Neuronal stem cell (in vitro differentiated cells): ENCODE measurements around the gene REV1.

ENCODE experiments used
- DNase-seq: peaks from one replicate; pipeline ENCODE4 v3.0.0-alpha.2; 2013; ENCODE audit warnings: low spot score
- H2AFZ ChIP-seq: one replicate; pipeline ENCODE4 v1.6.1; 2013; ENCODE audit warnings: mild to moderate bottlenecking, low read length, inconsistent platforms
- H2AK5ac ChIP-seq: 2 replicates; pipeline ENCODE4 v1.6.1; 2013; ENCODE audit warnings: low read depth, mild to moderate bottlenecking, inconsistent platforms, low read length, moderate library complexity, mixed read lengths
- H2BK120ac ChIP-seq: 2 replicates; pipeline ENCODE4 v1.6.1; 2013; ENCODE audit warnings: low read depth, mild to moderate bottlenecking, inconsistent platforms, low read length, moderate library complexity, mixed read lengths
- H2BK12ac ChIP-seq: one replicate; pipeline ENCODE4 v1.6.1; 2013; ENCODE audit warnings: low read length, inconsistent platforms
- H2BK15ac ChIP-seq: 2 replicates; pipeline ENCODE4 v1.6.1; 2013; ENCODE audit warnings: mild to moderate bottlenecking, low read length, inconsistent platforms, mixed read lengths
- H2BK5ac ChIP-seq: one replicate; pipeline ENCODE4 v1.6.1; 2013; ENCODE audit warnings: inconsistent platforms, mild to moderate bottlenecking, low read length, moderate library complexity
- H3K14ac ChIP-seq: one replicate; pipeline ENCODE4 v1.6.1; 2013; ENCODE audit warnings: low read length, inconsistent platforms
- H3K18ac ChIP-seq: 2 replicates; pipeline ENCODE4 v1.6.1; 2013; ENCODE audit warnings: low read length, inconsistent platforms
- H3K23ac ChIP-seq: 2 replicates; pipeline ENCODE4 v1.6.1; 2013; ENCODE audit warnings: low read depth, mild to moderate bottlenecking, mixed read lengths, low read length, inconsistent platforms; ENCODE audit not compliant: poor library complexity
- H3K27ac ChIP-seq: replicated peaks from 3 replicates; pipeline ENCODE4 v1.5.1; 2013; ENCODE audit warnings: low read length, inconsistent platforms
- H3K27me3 ChIP-seq, 3 experiments: 2 replicates each; pipeline ENCODE4 v1.6.1; 2013; ENCODE audit warnings: low read length in 3 of 3, mild to moderate bottlenecking in 2 of 3, inconsistent platforms in 1 of 3, low read depth in 1 of 3, mixed read lengths in 1 of 3, moderate library complexity in 1 of 3; ENCODE audit not compliant: control insufficient read depth in 3 of 3, insufficient read depth in 3 of 3
- H3K36me3 ChIP-seq, 2 donors: replicated peaks in 1 of 2; 2 replicates each; pipeline ENCODE4 v1.6.1; 2013; ENCODE audit warnings: low read length in 2 of 2; ENCODE audit not compliant: control insufficient read depth in 2 of 2, insufficient read depth in 2 of 2
- H3K4ac ChIP-seq: 2 replicates; pipeline ENCODE4 v1.6.1; 2013; ENCODE audit warnings: inconsistent platforms, mild to moderate bottlenecking, low read length, moderate library complexity
- H3K4me1 ChIP-seq, 2 donors: 1 replicate in 1 of 2; 2 replicates in 1 of 2; pipeline ENCODE4 v1.6.1; 2013; ENCODE audit warnings: low read length in 2 of 2, low read depth in 1 of 2; ENCODE audit not compliant: control insufficient read depth in 2 of 2, insufficient read depth in 1 of 2
- H3K4me2 ChIP-seq: one replicate; pipeline ENCODE4 v1.6.1; 2013; ENCODE audit warnings: mild to moderate bottlenecking, low read length, inconsistent platforms; ENCODE audit not compliant: insufficient read depth, poor library complexity, severe bottlenecking
- H3K4me3 ChIP-seq, 2 donors: 2 replicates each; pipeline ENCODE4 v1.5.1; 2013; ENCODE audit warnings: low read length in 2 of 2, mild to moderate bottlenecking in 2 of 2, inconsistent platforms in 1 of 2, moderate library complexity in 1 of 2
- H3K79me1 ChIP-seq: one replicate; pipeline ENCODE4 v1.6.1; 2013; ENCODE audit warnings: low read depth, mild to moderate bottlenecking, inconsistent platforms, low read length, moderate library complexity
- H3K9ac ChIP-seq: one replicate; pipeline ENCODE4 v1.6.1; 2013; ENCODE audit warnings: mild to moderate bottlenecking, low read depth, low read length, inconsistent platforms; ENCODE audit not compliant: poor library complexity
- H3K9me3 ChIP-seq, 2 donors: replicated peaks in 1 of 2; 2 replicates each; pipeline versions ENCODE3 to v1.6.1; 2013; ENCODE audit warnings: low read length in 2 of 2, mild to moderate bottlenecking in 2 of 2, inconsistent platforms in 1 of 2, low read depth in 1 of 2, mixed read lengths in 1 of 2, moderate library complexity in 1 of 2; ENCODE audit not compliant: control insufficient read depth in 2 of 2, insufficient read depth in 1 of 2
- H4K8ac ChIP-seq: one replicate; pipeline ENCODE4 v1.6.1; 2013; ENCODE audit warnings: low read depth, mild to moderate bottlenecking, inconsistent platforms, low read length, moderate library complexity
- H4K91ac ChIP-seq: one replicate; pipeline ENCODE4 v1.6.1; 2013; ENCODE audit warnings: low read length, low read depth, mild to moderate bottlenecking, inconsistent platforms; ENCODE audit not compliant: poor library complexity
- WGBS, 2 donors: extraction: QIAGEN DNeasy Blood & Tissue Kit; methylation state at CpG; one replicate each; pipeline ENCODE4 v1.1.7; 2013; ENCODE audit warnings: missing lambda C conversion rate in 2 of 2, mixed read lengths in 1 of 2; ENCODE audit not compliant: insufficient read length in 2 of 2, insufficient replicate concordance in 1 of 2; ENCODE audit errors: extremely low coverage in 2 of 2; 5-methylcytosine and 5-hydroxymethylcytosine counted together

REV1 gene

DNA sequence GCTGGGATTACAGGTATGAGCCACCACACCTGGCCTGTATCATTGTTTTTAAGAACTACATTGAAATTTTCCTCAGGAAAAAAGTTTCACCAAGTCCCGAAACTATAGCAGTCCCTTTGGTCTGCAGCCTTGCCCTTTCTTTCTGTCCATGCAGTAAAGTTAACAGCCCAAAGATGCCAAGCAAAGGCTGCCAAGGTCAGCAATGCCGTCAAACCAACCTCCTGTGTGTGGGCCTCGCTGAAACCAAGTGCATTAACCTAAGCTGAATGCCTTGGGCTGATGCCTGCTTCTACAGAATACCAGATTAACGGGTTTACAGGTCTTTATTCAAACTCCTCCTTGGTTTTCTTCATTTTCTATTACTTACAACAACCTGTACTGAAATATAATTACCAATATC is 79.5 kb downstream of the REV1 start:
- WGBS, 2 donors = no CpG with 5 or more reads among the region's 4 CpGs
- no peak overlapping the region for H2BK120ac ChIP-seq

GRCh38 chr2:99406137-99406536 is 83.7 kb downstream of the REV1 start:
- no peak overlapping the region for H3K27ac ChIP-seq
- H3K79me1 ChIP-seq = no peaks in the 10 kb centered on the region
- no peak overlapping the region for H3K4me3 ChIP-seq
- no peak overlapping the region for H3K18ac ChIP-seq
- H4K8ac ChIP-seq = no peak overlapping the region
- no peak overlapping the region for H3K4me2 ChIP-seq
- no peak overlapping the region for H2BK15ac ChIP-seq
- H3K4me1 ChIP-seq = peaks cover 0 to 3% of the 10 kb centered on the region in 2 donors
- H2BK5ac ChIP-seq = no peak overlapping the region
- H3K23ac ChIP-seq = no peak overlapping the region
- no peak overlapping the region for H2BK120ac ChIP-seq
- H3K36me3 ChIP-seq = peaks cover 29 to 98% of the 10 kb centered on the region in 2 donors
- WGBS, 2 donors = no CpG with 5 or more reads among the region's 6 CpGs
- no peak overlapping the region for H3K9ac ChIP-seq
- no peak overlapping the region for H2BK12ac ChIP-seq
- no peak overlapping the region for H2AK5ac ChIP-seq
- H3K27me3 ChIP-seq = no peaks in the 10 kb centered on the region
- no peak overlapping the region for H3K4ac ChIP-seq
- no peak overlapping the region for H3K14ac ChIP-seq
- no peak overlapping the region for H2AFZ ChIP-seq
- no peaks in the 10 kb centered on the region for H3K9me3 ChIP-seq
- H4K91ac ChIP-seq = no peak overlapping the region
- no peak for DNase-seq

More for the DNA sequence above, 79.5 kb downstream of the REV1 start:
- Histone ChIP-seq H3K9me3 (no peaks in the 10 kb centered on the region), H3K79me1 (no peaks in the 10 kb centered on the region), H3K27me3 (no peaks in the 10 kb centered on the region), H3K27ac (no peak overlapping the region), H3K4ac (no peak overlapping the region), H3K23ac (no peak overlapping the region), H3K14ac (no peak overlapping the region), H3K4me1 (no peaks in the 10 kb centered on the region), H3K4me3 (no peak overlapping the region), H4K8ac (no peak overlapping the region), H2AFZ (no peak overlapping the region), H2BK5ac (no peak overlapping the region), H2BK15ac (no peak overlapping the region), H4K91ac (no peak overlapping the region), H2AK5ac (no peak overlapping the region), H3K9ac (no peak overlapping the region), H2BK12ac (no peak overlapping the region), H3K18ac (no peak overlapping the region), H3K4me2 (no peak overlapping the region), H3K36me3 (peaks cover 16 to 98% of the 10 kb centered on the region in 2 donors)
- DNase-seq = no peak

GRCh38 chr2:99404797-99405669 is 84.8 kb downstream of the REV1 start:
- no peak overlapping the region for H3K23ac ChIP-seq
- no peak overlapping the region for H3K4ac ChIP-seq
- H2BK5ac ChIP-seq = no peak overlapping the region
- H3K9me3 ChIP-seq = no peaks in the 10 kb centered on the region
- peaks cover 0 to 3% of the 10 kb centered on the region in 2 donors for H3K4me1 ChIP-seq
- H3K9ac ChIP-seq = no peak overlapping the region
- no peak overlapping the region for H2BK15ac ChIP-seq
- peaks cover 28 to 100% of the 10 kb centered on the region in 2 donors for H3K36me3 ChIP-seq
- H3K27ac ChIP-seq = no peak overlapping the region
- no peak overlapping the region for H4K91ac ChIP-seq
- H3K4me2 ChIP-seq = no peak overlapping the region
- H3K79me1 ChIP-seq = no peaks in the 10 kb centered on the region
- H3K14ac ChIP-seq = no peak overlapping the region
- H2BK120ac ChIP-seq = no peak overlapping the region
- no CpG with 5 or more reads among the region's 5 CpGs for WGBS, 2 donors
- H2AFZ ChIP-seq = no peak overlapping the region
- H2AK5ac ChIP-seq = no peak overlapping the region
- H3K18ac ChIP-seq = no peak overlapping the region
- no peak overlapping the region for H2BK12ac ChIP-seq
- no peaks in the 10 kb centered on the region for H3K27me3 ChIP-seq
- H3K4me3 ChIP-seq = no peak overlapping the region
- H4K8ac ChIP-seq = no peak overlapping the region
- DNase-seq = no peak

- no peak for DNase-seq
- Histone ChIP-seq H3K27me3 (no peaks in the 10 kb centered on the region), H2AFZ (no peak overlapping the region), H2BK5ac (no peak overlapping the region), H3K36me3 (peaks cover 30 to 100% of the 10 kb centered on the region in 2 donors), H3K4me2 (no peak overlapping the region), H3K4me1 (peaks cover 0 to 3% of the 10 kb centered on the region in 2 donors), H3K79me1 (no peaks in the 10 kb centered on the region), H4K8ac (no peak overlapping the region), H3K4me3 (no peak overlapping the region), H2BK15ac (no peak overlapping the region), H3K23ac (no peak overlapping the region), H4K91ac (no peak overlapping the region), H3K14ac (no peak overlapping the region), H2BK12ac (no peak overlapping the region), H2BK120ac (no peak overlapping the region), H3K9ac (no peak overlapping the region), H3K18ac (no peak overlapping the region), H3K4ac (no peak overlapping the region), H3K9me3 (no peaks in the 10 kb centered on the region), H2AK5ac (no peak overlapping the region), H3K27ac (no peak overlapping the region)
- no CpG with 5 or more reads among the region's 8 CpGs for WGBS, 2 donors
Observed at GRCh38 chr2:99404039-99404796, 85.6 kb downstream of the REV1 start.
